OCI-LY3 (cell line): ENCODE results near the gene ACSF2.

ENCODE experiments used
- CTCF ChIP-seq: fragments of 200-600, 300-600 bp; sonication (generic); IDR thresholded peaks from 2 replicates; pipeline ENCODE4 v1.5.1; 2014; ENCODE audit warnings: antibody characterized with exemption, low read length, low read depth
- EZH2phosphoT487 ChIP-seq: fragments of 200-600 bp; shearing (Covaris generic); IDR thresholded peaks from 2 replicates; pipeline ENCODE4 v1.6.1; 2018; ENCODE audit warnings: antibody characterized with exemption, mixed run types, low read depth

GRCh38 chr17:50440172-50440837 is 14.3 kb downstream of the ACSF2 start:
- TF ChIP-seq CTCF: no peak
- no peak for TF ChIP-seq EZH2phosphoT487
